Mesendoderm (in vitro differentiated cells): Measurements from ENCODE around the gene GNRHR.
"Not testable (repeated sequence)": the region's sequence is repeated elsewhere in the genome, so short reads cannot be mapped to it uniquely, and the experiment has no call there.

Source experiments
- DNase-seq: peaks from one replicate; pipeline ENCODE4 v3.0.0; 2013
- H2AK5ac ChIP-seq: 2 replicates; pipeline ENCODE4 v1.6.1; 2013; ENCODE audit warnings: low read length, inconsistent platforms
- H2BK120ac ChIP-seq: 2 replicates; pipeline ENCODE4 v1.6.1; 2013; ENCODE audit warnings: low read depth, mild to moderate bottlenecking, low read length, moderate library complexity, mixed read lengths
- H2BK15ac ChIP-seq: replicated peaks from 2 replicates; pipeline ENCODE4 v1.6.1; 2013; ENCODE audit warnings: low read depth, mild to moderate bottlenecking, moderate library complexity
- H2BK5ac ChIP-seq: 2 replicates; pipeline ENCODE4 v1.6.1; 2013; ENCODE audit warnings: low read length, inconsistent platforms
- H3K18ac ChIP-seq: 2 replicates; pipeline ENCODE4 v1.6.1; 2013; ENCODE audit warnings: mild to moderate bottlenecking, low read length, mixed read lengths
- H3K23ac ChIP-seq: one replicate; pipeline ENCODE4 v1.6.1; 2013; ENCODE audit warnings: low read length
- H3K27ac ChIP-seq: 2 replicates; pipeline ENCODE4 v1.5.1; 2013; ENCODE audit warnings: low read depth, mild to moderate bottlenecking, inconsistent platforms, low read length, moderate library complexity
- H3K27me3 ChIP-seq: 2 replicates; pipeline ENCODE4 v1.6.1; 2013; ENCODE audit warnings: low read length, control low read depth, mild to moderate bottlenecking, inconsistent platforms; ENCODE audit not compliant: insufficient read depth, poor library complexity
- H3K36me3 ChIP-seq: 2 replicates; pipeline ENCODE4 v1.6.1; 2013; ENCODE audit warnings: low read length, inconsistent platforms; ENCODE audit not compliant: control insufficient read depth, insufficient read depth
- H3K4ac ChIP-seq: one replicate; pipeline ENCODE4 v1.6.1; 2013; ENCODE audit warnings: low read depth, mild to moderate bottlenecking, low read length, moderate library complexity
- H3K4me1 ChIP-seq: 2 replicates; pipeline ENCODE4 v1.6.1; 2013; ENCODE audit warnings: low read depth, low read length, inconsistent platforms; ENCODE audit not compliant: control insufficient read depth
- H3K4me2 ChIP-seq: 2 replicates; pipeline ENCODE4 v1.6.1; 2013; ENCODE audit warnings: low read length
- H3K4me3 ChIP-seq: 2 replicates; pipeline ENCODE4 v1.5.1; 2013; ENCODE audit warnings: mild to moderate bottlenecking, low read length
- H3K56ac ChIP-seq: one replicate; pipeline ENCODE4 v1.6.1; 2013; ENCODE audit warnings: low read length
- H3K79me1 ChIP-seq: 2 replicates; pipeline ENCODE4 v1.6.1; 2013; ENCODE audit warnings: low read length, inconsistent platforms
- H3K79me2 ChIP-seq: 2 replicates; pipeline ENCODE4 v1.6.1; 2013; ENCODE audit warnings: mild to moderate bottlenecking, low read length; ENCODE audit not compliant: control insufficient read depth, insufficient read depth
- H3K9ac ChIP-seq: 2 replicates; pipeline ENCODE4 v1.6.1; 2013; ENCODE audit warnings: low read length, inconsistent platforms
- H4K5ac ChIP-seq: one replicate; pipeline ENCODE4 v1.6.1; 2013; ENCODE audit warnings: low read length
- H4K8ac ChIP-seq: one replicate; pipeline ENCODE4 v1.6.1; 2013; ENCODE audit warnings: low read depth, mild to moderate bottlenecking, control low read depth, low read length, moderate library complexity
- WGBS: extraction: QIAGEN DNeasy Blood & Tissue Kit; methylation state at CpG from one replicate; pipeline ENCODE4 v1.1.7; 2013; ENCODE audit warnings: low lambda C conversion rate, missing lambda C conversion rate; ENCODE audit not compliant: insufficient coverage; ENCODE audit errors: extremely low coverage; 5-methylcytosine and 5-hydroxymethylcytosine counted together

Gene GNRHR

GRCh38 chr4:67744561-67745283 is 9.5 kb downstream of the GNRHR start:
- Histone ChIP-seq H3K4me3 (no peak overlapping the region), H3K36me3 (no peaks in the 10 kb centered on the region), H3K79me2 (no peaks in the 10 kb centered on the region), H3K23ac (no peak overlapping the region), H3K9ac (no peak overlapping the region), H3K4ac (no peak overlapping the region), H3K4me2 (no peak overlapping the region), H3K27ac (no peak overlapping the region), H3K18ac (no peak overlapping the region), H2BK120ac (no peak overlapping the region), H4K5ac (no peak overlapping the region), H4K8ac (no peak overlapping the region), H3K79me1 (no peaks in the 10 kb centered on the region), H2AK5ac (no peak overlapping the region), H3K56ac (no peak overlapping the region), H3K4me1 (no peaks in the 10 kb centered on the region), H3K27me3 (no peaks in the 10 kb centered on the region), H2BK15ac (no peak overlapping the region), H2BK5ac (no peak overlapping the region)
- no peak for DNase-seq
- no CpG with 5 or more reads among the region's 4 CpGs for WGBS

DNA sequence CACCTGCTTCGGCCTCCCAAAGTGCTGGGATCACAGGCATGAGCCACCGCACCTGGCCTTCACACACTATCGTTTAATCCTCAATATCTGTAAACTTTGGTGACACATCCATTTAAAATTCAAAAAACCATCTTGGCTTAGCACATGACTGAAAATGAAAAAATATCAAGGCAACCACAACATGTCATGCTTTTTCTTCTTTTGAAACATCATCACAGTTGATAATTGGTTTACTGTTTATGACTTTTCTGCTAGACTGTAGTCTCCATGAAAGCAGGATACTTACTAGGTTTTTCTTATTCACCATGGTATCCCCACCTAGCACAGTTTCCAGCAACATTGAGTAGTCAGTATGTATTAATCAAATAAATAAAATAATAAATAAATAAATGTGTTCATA is 11.0 kb downstream of the GNRHR start:
- H3K27ac ChIP-seq: no peak overlapping the region
- H3K4me1 ChIP-seq: no peaks in the 10 kb centered on the region
- no peak overlapping the region for H3K9ac ChIP-seq
- H2BK120ac ChIP-seq: no peak overlapping the region
- no peak overlapping the region for H3K56ac ChIP-seq
- H3K79me2 ChIP-seq: no peaks in the 10 kb centered on the region
- H3K4me3 ChIP-seq: no peak overlapping the region
- no peak overlapping the region for H3K4ac ChIP-seq
- H3K79me1 ChIP-seq: no peaks in the 10 kb centered on the region
- H4K5ac ChIP-seq: no peak overlapping the region
- DNase-seq: no peak
- WGBS: no CpG with 5 or more reads among the region's 3 CpGs
- no peak overlapping the region for H4K8ac ChIP-seq
- no peak overlapping the region for H2BK15ac ChIP-seq
- H2AK5ac ChIP-seq: no peak overlapping the region
- H2BK5ac ChIP-seq: no peak overlapping the region
- no peak overlapping the region for H3K23ac ChIP-seq
- H3K4me2 ChIP-seq: no peak overlapping the region
- no peaks in the 10 kb centered on the region for H3K36me3 ChIP-seq
- no peaks in the 10 kb centered on the region for H3K27me3 ChIP-seq
- no peak overlapping the region for H3K18ac ChIP-seq

DNA sequence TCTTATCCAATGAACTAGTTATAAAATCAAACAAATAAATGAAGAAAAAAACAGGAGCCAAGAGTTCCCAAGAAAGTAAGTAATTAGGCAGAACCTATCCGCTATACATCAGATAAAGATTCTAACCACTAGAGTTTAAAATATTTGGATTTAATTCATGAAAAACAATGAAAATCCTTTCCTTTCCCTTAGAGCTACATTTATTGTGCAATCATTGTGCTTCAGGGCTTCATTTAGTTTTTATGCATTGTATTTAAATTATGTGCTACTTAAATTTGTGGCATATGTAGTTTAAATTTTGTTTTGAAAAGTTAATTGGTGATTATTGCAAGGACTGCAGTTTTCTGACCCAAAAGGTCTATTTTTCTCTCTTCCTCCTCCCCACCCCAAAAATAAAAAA is 17.9 kb downstream of the GNRHR start:
- no peak overlapping the region for H3K56ac ChIP-seq
- no peaks in the 10 kb centered on the region for H3K79me2 ChIP-seq
- H3K27ac ChIP-seq: no peak overlapping the region
- H3K4me2 ChIP-seq: no peak overlapping the region
- no peak overlapping the region for H2AK5ac ChIP-seq
- H4K8ac ChIP-seq: no peak overlapping the region
- H3K18ac ChIP-seq: no peak overlapping the region
- H4K5ac ChIP-seq: no peak overlapping the region
- H2BK5ac ChIP-seq: no peak overlapping the region
- no CpG with 5 or more reads among the region's 1 CpG for WGBS
- H3K4me3 ChIP-seq: no peak overlapping the region
- no peak overlapping the region for H3K9ac ChIP-seq
- DNase-seq: no peak
- no peak overlapping the region for H2BK120ac ChIP-seq
- H3K36me3 ChIP-seq: no peaks in the 10 kb centered on the region
- no peaks in the 10 kb centered on the region for H3K4me1 ChIP-seq
- no peak overlapping the region for H3K4ac ChIP-seq
- H2BK15ac ChIP-seq: no peak overlapping the region
- no peaks in the 10 kb centered on the region for H3K27me3 ChIP-seq
- H3K79me1 ChIP-seq: no peaks in the 10 kb centered on the region
- no peak overlapping the region for H3K23ac ChIP-seq

GRCh38 chr4:67735325-67735724 is 18.9 kb downstream of the GNRHR start:
- no peak overlapping the region for H3K18ac ChIP-seq
- no peak for DNase-seq
- no peak overlapping the region for H2AK5ac ChIP-seq
- H3K4me2 ChIP-seq: no peak overlapping the region
- no peak overlapping the region for H3K9ac ChIP-seq
- H2BK15ac ChIP-seq: no peak overlapping the region
- no peak overlapping the region for H4K5ac ChIP-seq
- no peaks in the 10 kb centered on the region for H3K79me1 ChIP-seq
- H3K27me3 ChIP-seq: no peaks in the 10 kb centered on the region
- H3K56ac ChIP-seq: no peak overlapping the region
- H3K4me3 ChIP-seq: no peak overlapping the region
- H3K79me2 ChIP-seq: no peaks in the 10 kb centered on the region
- H2BK5ac ChIP-seq: no peak overlapping the region
- H3K23ac ChIP-seq: no peak overlapping the region
- H4K8ac ChIP-seq: no peak overlapping the region
- no peaks in the 10 kb centered on the region for H3K4me1 ChIP-seq
- no peaks in the 10 kb centered on the region for H3K36me3 ChIP-seq
- H3K4ac ChIP-seq: no peak overlapping the region
- H2BK120ac ChIP-seq: no peak overlapping the region
- H3K27ac ChIP-seq: no peak overlapping the region

- not testable (repeated sequence) for H2AK5ac ChIP-seq, H2BK120ac ChIP-seq, H3K18ac ChIP-seq, DNase-seq, H3K27me3 ChIP-seq, H2BK5ac ChIP-seq, H3K4me1 ChIP-seq, H3K79me2 ChIP-seq, H3K23ac ChIP-seq, H3K27ac ChIP-seq, H3K79me1 ChIP-seq, H2BK15ac ChIP-seq, H3K56ac ChIP-seq, H3K36me3 ChIP-seq, H3K9ac ChIP-seq, H3K4me3 ChIP-seq, H3K4me2 ChIP-seq, H4K8ac ChIP-seq, H4K5ac ChIP-seq, H3K4ac ChIP-seq
- no CpG with 5 or more reads among the region's 3 CpGs for WGBS
Observed at GRCh38 chr4:67730511-67730910, 23.7 kb downstream of the GNRHR start.
